HepG2 (cell line): ENCODE results near the gene SH3D21. TPM values are rescaled to one million over a fixed set of nuclear protein-coding genes. Genes with fewer than 3 reads are reported as not detected.

Experiments
- ARNT2 ChIP-seq: sonication (generic); formaldehyde crosslinking; IDR thresholded peaks from 2 replicates; pipeline ENCODE4 v1.8.0; 2022; ENCODE audit warnings: mild to moderate bottlenecking, low read depth, missing genetic modification reagents, moderate library complexity
- ATF7 ChIP-seq, 2 experiments: fragments of 450-650 bp in 1 of 2; sonication (generic) in 1 of 2; formaldehyde crosslinking in 1 of 2; IDR thresholded peaks; 2 replicates each; pipeline versions ENCODE4 v1.4.0 to v1.6.1; 2016 to 2020; ENCODE audit warnings: antibody characterized with exemption in 1 of 2, mild to moderate bottlenecking in 1 of 2, missing genetic modification reagents in 1 of 2
- ATRX ChIP-seq: sonication (generic); formaldehyde crosslinking; IDR thresholded peaks from 2 replicates; pipeline ENCODE4 v1.4.0; 2020; ENCODE audit warnings: missing genetic modification reagents, borderline replicate concordance
- DPF2 ChIP-seq: sonication (generic); formaldehyde crosslinking; IDR thresholded peaks from 2 replicates; pipeline ENCODE4 v1.4.0; 2020; ENCODE audit warnings: mild to moderate bottlenecking, low read depth, missing genetic modification reagents, borderline replicate concordance
- DR1 ChIP-seq: sonication (generic); formaldehyde crosslinking; IDR thresholded peaks from 2 replicates; pipeline ENCODE4 v1.8.0; 2021; ENCODE audit warnings: mild to moderate bottlenecking, missing genetic modification reagents, inconsistent platforms
- MED1 ChIP-seq: sonication (generic); formaldehyde crosslinking; IDR thresholded peaks from 2 replicates; pipeline ENCODE4 v1.4.0; 2020; ENCODE audit warnings: missing genetic modification reagents
- NR2C2 ChIP-seq: sonication (generic); formaldehyde crosslinking; IDR thresholded peaks from 2 replicates; pipeline ENCODE4 v1.4.0; 2020; ENCODE audit warnings: missing genetic modification reagents, mild to moderate bottlenecking, moderate library complexity, borderline replicate concordance
- SIN3B ChIP-seq: fragments of 150-350 bp; IDR thresholded peaks from 2 replicates; pipeline ENCODE4 v1.6.1; 2014; ENCODE audit warnings: low read length
- TSC22D2 ChIP-seq: sonication (generic); formaldehyde crosslinking; IDR thresholded peaks from 2 replicates; pipeline ENCODE4 v1.5.1; 2020; ENCODE audit warnings: missing genetic modification reagents, mild to moderate bottlenecking, borderline replicate concordance
- ZNF124 ChIP-seq: sonication (generic); formaldehyde crosslinking; IDR thresholded peaks from 2 replicates; pipeline ENCODE4 v1.4.0; 2020; ENCODE audit warnings: missing genetic modification reagents
- ZNF572 ChIP-seq: sonication (generic); formaldehyde crosslinking; IDR thresholded peaks from 2 replicates; pipeline ENCODE4 v1.5.1; 2020; ENCODE audit warnings: mild to moderate bottlenecking, missing genetic modification reagents
- ZNF678 ChIP-seq: sonication (generic); formaldehyde crosslinking; IDR thresholded peaks from 2 replicates; pipeline ENCODE4 v1.4.0; 2020; ENCODE audit warnings: mild to moderate bottlenecking, missing genetic modification reagents
- polyA plus RNA-seq, 8 experiments: library from polyadenylated mRNA; depleted of rRNA in 3 of 8; stranded (reverse) in 7 of 8; unstranded in 1 of 8; fragments of >200 nt; fragmentation: Illumina TruSeq in 4 of 8; extraction: Trizol in 4 of 8; gene quantifications; 2 replicates each; pipeline versions ENCODE4 v1.2.1 to v1.2.3, GENCODE V29; 2011 to 2016; ENCODE audit warnings: low read depth in 4 of 8, missing spikeins in 1 of 8, mixed read lengths in 1 of 8; ENCODE audit not compliant: insufficient read depth in 1 of 8
- total RNA-seq, 5 experiments: library from RNA; depleted of rRNA; stranded (reverse); fragments of >200 nt; fragmentation: Illumina TruSeq; extraction: Trizol; gene quantifications; 2 replicates each; pipeline ENCODE4 v1.2.3, GENCODE V29; 2016; ENCODE audit warnings: low read depth in 1 of 5
- TF ChIP-seq, protein P1 (sequence below): sonication (generic); formaldehyde crosslinking; conservative IDR thresholded peaks from 2 replicates; pipeline ENCODE4 v1.5.0; 2020; ENCODE audit warnings: missing genetic modification reagents
- TF ChIP-seq, protein P2 (sequence below): sonication (generic); formaldehyde crosslinking; IDR thresholded peaks from 2 replicates; pipeline ENCODE4 v1.4.0; 2020; ENCODE audit warnings: missing genetic modification reagents
- TF ChIP-seq, protein P3 (sequence below): sonication (generic); formaldehyde crosslinking; IDR thresholded peaks from 2 replicates; pipeline ENCODE4 v1.8.0; 2022; ENCODE audit warnings: missing genetic modification reagents, mild to moderate bottlenecking, borderline replicate concordance
- TF ChIP-seq, protein P4 (sequence below): sonication (generic); formaldehyde crosslinking; IDR thresholded peaks from 2 replicates; pipeline ENCODE4 v1.5.0; 2020; ENCODE audit warnings: missing genetic modification reagents, mild to moderate bottlenecking, borderline replicate concordance
- TF ChIP-seq, protein P5 (sequence below): sonication (generic); formaldehyde crosslinking; IDR thresholded peaks from 2 replicates; pipeline ENCODE4 v1.9.0; 2022; ENCODE audit warnings: missing genetic modification reagents, mild to moderate bottlenecking, borderline replicate concordance
- TF ChIP-seq, protein P6 (sequence below): sonication (generic); formaldehyde crosslinking; IDR thresholded peaks from 2 replicates; pipeline ENCODE4 v1.8.1; 2023; ENCODE audit warnings: mild to moderate bottlenecking, inconsistent platforms, moderate library complexity, missing genetic modification reagents, borderline replicate concordance

Gene SH3D21
- total and polyA plus RNA-seq, 2 of the 13 experiments (the other 11 are each of a cell fraction or from before 2014, with no cell fraction given) = 5.1 to 8.6 TPM

DNA sequence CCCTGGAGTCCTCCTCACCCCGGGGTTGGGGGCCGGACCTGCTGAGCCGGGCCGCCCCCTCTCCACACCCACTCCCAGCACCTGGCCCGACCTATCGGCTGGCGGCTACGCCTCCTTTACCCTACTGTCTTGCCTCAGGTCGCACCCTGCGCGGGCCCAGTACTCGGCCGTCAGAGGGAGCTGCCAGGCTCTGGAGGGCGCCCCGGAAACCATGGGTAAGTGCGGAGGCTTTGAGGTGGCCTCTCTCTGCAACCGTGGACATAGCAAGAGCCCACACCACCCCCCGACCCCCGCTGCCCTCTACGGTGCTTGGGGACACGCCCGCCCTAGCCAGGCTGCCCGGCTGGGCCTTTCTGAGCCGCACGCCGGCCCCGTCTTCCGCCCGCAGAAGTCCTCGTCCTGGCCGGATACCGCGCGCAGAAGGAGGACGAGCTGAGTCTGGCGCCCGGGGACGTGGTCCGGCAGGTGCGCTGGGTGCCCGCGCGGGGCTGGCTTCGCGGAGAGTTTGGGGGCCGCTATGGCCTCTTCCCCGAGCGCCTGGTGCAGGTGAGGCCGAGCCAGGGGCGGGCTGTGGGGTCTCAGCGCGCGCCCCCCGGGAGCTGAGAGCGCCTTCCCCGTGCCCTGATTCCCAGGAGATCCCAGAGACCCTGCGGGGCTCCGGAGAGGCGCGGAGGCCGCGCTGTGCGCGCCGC, at the start of gene SH3D21 (continued):
- TF ChIP-seq ATRX (CRISPR knock-in tag) (no peak), MED1 (CRISPR knock-in tag) (no peak; the same call in none of the 2 replicates), DR1 (CRISPR knock-in tag) (0 out of 2 replicates have a peak, but pooled peaks have one; percentile 18), ATF7 (IDR thresholded peaks at IDR 0.05) (no peak), ATF7 (CRISPR knock-in tag; IDR thresholded peaks at IDR 0.05) (no peak), DPF2 (no peak), SIN3B (no peak), NR2C2 (CRISPR knock-in tag) (no peak), ZNF124 (CRISPR knock-in tag) (no peak), ZNF678 (CRISPR knock-in tag) (peak; percentile 63; the same call in 1 of the 2 replicates), ZNF572 (CRISPR knock-in tag) (peak; percentile 80; the same call in 1 of the 2 replicates), TSC22D2 (CRISPR knock-in tag) (no peak), ARNT2 (CRISPR knock-in tag) (peak; percentile 63)
- TF ChIP-seq, protein P1, sequence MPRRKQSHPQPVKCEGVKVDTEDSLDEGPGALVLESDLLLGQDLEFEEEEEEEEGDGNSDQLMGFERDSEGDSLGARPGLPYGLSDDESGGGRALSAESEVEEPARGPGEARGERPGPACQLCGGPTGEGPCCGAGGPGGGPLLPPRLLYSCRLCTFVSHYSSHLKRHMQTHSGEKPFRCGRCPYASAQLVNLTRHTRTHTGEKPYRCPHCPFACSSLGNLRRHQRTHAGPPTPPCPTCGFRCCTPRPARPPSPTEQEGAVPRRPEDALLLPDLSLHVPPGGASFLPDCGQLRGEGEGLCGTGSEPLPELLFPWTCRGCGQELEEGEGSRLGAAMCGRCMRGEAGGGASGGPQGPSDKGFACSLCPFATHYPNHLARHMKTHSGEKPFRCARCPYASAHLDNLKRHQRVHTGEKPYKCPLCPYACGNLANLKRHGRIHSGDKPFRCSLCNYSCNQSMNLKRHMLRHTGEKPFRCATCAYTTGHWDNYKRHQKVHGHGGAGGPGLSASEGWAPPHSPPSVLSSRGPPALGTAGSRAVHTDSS (CRISPR knock-in tag) = no peak
- TF ChIP-seq, protein P2, sequence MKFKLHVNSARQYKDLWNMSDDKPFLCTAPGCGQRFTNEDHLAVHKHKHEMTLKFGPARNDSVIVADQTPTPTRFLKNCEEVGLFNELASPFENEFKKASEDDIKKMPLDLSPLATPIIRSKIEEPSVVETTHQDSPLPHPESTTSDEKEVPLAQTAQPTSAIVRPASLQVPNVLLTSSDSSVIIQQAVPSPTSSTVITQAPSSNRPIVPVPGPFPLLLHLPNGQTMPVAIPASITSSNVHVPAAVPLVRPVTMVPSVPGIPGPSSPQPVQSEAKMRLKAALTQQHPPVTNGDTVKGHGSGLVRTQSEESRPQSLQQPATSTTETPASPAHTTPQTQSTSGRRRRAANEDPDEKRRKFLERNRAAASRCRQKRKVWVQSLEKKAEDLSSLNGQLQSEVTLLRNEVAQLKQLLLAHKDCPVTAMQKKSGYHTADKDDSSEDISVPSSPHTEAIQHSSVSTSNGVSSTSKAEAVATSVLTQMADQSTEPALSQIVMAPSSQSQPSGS (CRISPR knock-in tag) = no peak
- TF ChIP-seq, protein P3, sequence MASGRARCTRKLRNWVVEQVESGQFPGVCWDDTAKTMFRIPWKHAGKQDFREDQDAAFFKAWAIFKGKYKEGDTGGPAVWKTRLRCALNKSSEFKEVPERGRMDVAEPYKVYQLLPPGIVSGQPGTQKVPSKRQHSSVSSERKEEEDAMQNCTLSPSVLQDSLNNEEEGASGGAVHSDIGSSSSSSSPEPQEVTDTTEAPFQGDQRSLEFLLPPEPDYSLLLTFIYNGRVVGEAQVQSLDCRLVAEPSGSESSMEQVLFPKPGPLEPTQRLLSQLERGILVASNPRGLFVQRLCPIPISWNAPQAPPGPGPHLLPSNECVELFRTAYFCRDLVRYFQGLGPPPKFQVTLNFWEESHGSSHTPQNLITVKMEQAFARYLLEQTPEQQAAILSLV = no peak
- TF ChIP-seq, protein P4, sequence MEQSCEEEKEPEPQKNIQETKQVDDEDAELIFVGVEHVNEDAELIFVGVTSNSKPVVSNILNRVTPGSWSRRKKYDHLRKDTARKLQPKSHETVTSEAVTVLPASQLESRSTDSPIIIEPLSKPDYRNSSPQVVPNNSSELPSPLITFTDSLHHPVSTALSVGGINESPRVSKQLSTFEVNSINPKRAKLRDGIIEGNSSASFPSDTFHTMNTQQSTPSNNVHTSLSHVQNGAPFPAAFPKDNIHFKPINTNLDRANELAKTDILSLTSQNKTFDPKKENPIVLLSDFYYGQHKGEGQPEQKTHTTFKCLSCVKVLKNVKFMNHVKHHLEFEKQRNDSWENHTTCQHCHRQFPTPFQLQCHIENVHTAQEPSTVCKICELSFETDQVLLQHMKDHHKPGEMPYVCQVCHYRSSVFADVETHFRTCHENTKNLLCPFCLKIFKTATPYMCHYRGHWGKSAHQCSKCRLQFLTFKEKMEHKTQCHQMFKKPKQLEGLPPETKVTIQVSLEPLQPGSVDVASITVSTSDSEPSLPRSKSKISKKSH (CRISPR knock-in tag) = peak; percentile 57; the same call in 1 of the 2 replicates
- TF ChIP-seq, protein P5, sequence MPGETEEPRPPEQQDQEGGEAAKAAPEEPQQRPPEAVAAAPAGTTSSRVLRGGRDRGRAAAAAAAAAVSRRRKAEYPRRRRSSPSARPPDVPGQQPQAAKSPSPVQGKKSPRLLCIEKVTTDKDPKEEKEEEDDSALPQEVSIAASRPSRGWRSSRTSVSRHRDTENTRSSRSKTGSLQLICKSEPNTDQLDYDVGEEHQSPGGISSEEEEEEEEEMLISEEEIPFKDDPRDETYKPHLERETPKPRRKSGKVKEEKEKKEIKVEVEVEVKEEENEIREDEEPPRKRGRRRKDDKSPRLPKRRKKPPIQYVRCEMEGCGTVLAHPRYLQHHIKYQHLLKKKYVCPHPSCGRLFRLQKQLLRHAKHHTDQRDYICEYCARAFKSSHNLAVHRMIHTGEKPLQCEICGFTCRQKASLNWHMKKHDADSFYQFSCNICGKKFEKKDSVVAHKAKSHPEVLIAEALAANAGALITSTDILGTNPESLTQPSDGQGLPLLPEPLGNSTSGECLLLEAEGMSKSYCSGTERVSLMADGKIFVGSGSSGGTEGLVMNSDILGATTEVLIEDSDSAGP = peak; percentile 55; the same call in 1 of the 2 replicates
- TF ChIP-seq, protein P6, sequence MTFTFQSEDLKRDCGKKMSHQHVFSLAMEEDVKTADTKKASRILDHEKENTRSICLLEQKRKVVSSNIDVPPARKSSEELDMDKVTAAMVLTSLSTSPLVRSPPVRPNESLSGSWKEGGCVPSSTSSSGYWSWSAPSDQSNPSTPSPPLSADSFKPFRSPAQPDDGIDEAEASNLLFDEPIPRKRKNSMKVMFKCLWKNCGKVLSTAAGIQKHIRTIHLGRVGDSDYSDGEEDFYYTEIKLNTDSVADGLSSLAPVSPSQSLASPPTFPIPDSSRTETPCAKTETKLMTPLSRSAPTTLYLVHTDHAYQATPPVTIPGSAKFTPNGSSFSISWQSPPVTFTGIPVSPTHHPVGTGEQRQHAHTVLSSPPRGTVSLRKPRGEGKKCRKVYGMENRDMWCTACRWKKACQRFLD (CRISPR knock-in tag) = no peak; the same call in 1 of the 2 replicates
